Measurements from ENCODE around the gene ASCC3.
A peak's percentile ranks its signal among the peaks of the same experiment; 100 is the strongest.

Gene ASCC3

DNA sequence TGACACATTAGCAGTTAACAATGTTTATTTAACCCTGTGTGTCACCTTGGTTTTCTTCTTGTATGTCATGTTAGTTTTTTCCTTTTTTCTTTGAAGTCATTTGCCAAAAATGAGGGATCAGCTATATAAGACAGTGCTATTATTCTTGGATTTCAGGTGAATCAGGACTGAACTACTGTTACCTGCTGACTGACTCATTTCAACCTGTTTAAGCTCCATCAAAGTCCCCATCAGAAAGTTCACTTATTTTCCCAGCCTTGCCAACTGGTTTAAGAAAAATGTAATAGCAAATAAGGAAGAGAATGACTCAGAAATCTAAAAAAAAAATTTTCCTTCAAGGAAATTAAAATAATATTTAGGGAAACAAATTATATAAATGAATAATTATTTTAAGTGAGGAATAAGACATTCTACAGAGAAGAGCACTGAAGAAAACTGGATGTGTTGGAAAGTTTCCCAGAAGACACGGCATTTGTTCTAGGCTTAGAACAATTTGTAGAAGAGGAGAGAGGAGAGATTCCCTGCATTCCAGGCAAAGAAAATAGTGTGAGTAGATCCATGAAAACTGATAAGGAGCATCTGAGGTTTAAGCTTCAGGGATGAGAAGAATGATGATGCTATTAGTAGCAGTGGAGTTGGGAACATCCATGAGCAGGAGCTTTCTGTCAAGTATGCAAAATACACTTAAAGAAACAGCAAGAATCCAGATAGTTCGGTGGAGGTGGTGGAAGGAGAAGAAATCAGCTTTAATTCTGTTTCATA is 331.5 kb downstream of the ASCC3 start:
- no peak overlapping the region for H3K27ac ChIP-seq (ENCODE audit: low read depth, low read length)

DNA sequence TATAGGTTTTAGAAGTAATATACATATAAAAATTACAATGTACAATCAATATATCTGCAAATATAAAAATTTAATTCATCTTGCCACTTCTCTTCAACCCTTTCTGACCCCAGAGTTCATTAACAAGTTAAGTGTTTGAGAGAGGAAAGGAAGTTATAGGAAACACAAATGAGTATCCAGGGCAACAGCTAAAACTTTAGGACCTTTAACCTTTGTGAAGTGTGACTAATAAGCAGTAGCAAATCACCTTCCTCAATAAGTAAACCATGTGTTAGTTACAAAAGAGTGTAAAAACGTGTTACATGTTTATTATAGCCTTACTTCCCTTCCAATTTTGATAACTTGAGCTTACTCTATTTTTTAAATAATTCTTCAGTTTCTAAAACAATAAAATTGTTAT is 343.0 kb downstream of the ASCC3 start:
- WGBS (ENCODE audit: extremely low coverage, insufficient coverage, low lambda C conversion rate), result no CpG with 5 or more reads among the region's 1 CpG
- no peaks in the 10 kb centered on the region for H3K36me3 ChIP-seq (ENCODE audit: control insufficient read depth, insufficient read depth, low read length)

More for the DNA sequence above, 331.5 kb downstream of the ASCC3 start:
- Histone ChIP-seq H3K18ac (ENCODE audit: low read length) (no peak overlapping the region), H2BK15ac (replicated peaks; ENCODE audit: low read depth) (no peak overlapping the region), H3K36me3 (ENCODE audit: control insufficient read depth, insufficient read depth, low read length) (no peaks in the 10 kb centered on the region), H3K56ac (ENCODE audit: low read length) (no peak overlapping the region), H3K79me2 (ENCODE audit: control insufficient read depth, insufficient read depth, low read length) (no peaks in the 10 kb centered on the region), H3K4me2 (ENCODE audit: low read length) (no peak overlapping the region), H3K23ac (ENCODE audit: low read length) (no peak overlapping the region), H3K4ac (ENCODE audit: low read depth, low read length) (no peak overlapping the region), H3K79me1 (ENCODE audit: low read length) (no peaks in the 10 kb centered on the region), H3K27me3 (ENCODE audit: insufficient read depth, low read length, poor library complexity) (no peaks in the 10 kb centered on the region), H3K4me3 (ENCODE audit: low read length) (no peak overlapping the region), H2AK5ac (ENCODE audit: low read length) (no peak overlapping the region), H2BK5ac (ENCODE audit: low read length) (no peak overlapping the region), H3K9ac (ENCODE audit: low read length) (no peak overlapping the region), H3K4me1 (ENCODE audit: control insufficient read depth, low read depth, low read length) (no peaks in the 10 kb centered on the region), H4K8ac (ENCODE audit: low read depth, low read length) (no peak overlapping the region), H4K5ac (ENCODE audit: low read length) (no peak overlapping the region), H2BK120ac (ENCODE audit: low read depth, low read length) (no peak overlapping the region)
- WGBS (ENCODE audit: extremely low coverage, insufficient coverage, low lambda C conversion rate), result no CpG with 5 or more reads among the region's 2 CpGs
- peak; percentile 68 for DNase-seq

DNA sequence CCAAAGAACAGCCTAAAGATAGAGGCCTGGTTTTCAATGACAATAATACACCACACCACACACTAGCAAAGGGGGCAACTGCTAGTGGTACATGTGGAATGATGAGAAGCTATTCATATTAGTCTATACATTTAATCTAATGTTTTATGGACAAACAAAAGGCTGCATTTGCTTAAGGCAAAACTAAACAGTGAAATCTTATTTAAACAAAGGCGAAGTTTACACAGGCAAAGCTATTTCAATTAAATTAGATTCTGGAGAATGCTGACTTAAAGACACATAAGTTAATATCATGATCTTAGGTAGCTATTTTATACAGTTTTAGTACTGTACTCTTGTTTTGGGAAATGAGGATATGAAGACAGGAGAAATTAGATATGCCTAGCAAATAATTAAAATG is 362.5 kb downstream of the ASCC3 start:
- Histone ChIP-seq H3K27ac (ENCODE audit: low read depth, low read length) (no peak overlapping the region), H3K4me1 (ENCODE audit: control insufficient read depth, low read depth, low read length) (no peaks in the 10 kb centered on the region), H3K9ac (ENCODE audit: low read length) (no peak overlapping the region), H2AK5ac (ENCODE audit: low read length) (no peak overlapping the region), H2BK120ac (ENCODE audit: low read depth, low read length) (no peak overlapping the region), H3K79me1 (ENCODE audit: low read length) (no peaks in the 10 kb centered on the region), H3K18ac (ENCODE audit: low read length) (no peak overlapping the region), H3K23ac (ENCODE audit: low read length) (no peak overlapping the region), H3K4me3 (ENCODE audit: low read length) (no peak overlapping the region), H3K36me3 (ENCODE audit: control insufficient read depth, insufficient read depth, low read length) (no peaks in the 10 kb centered on the region), H2BK15ac (replicated peaks; ENCODE audit: low read depth) (no peak overlapping the region), H4K5ac (ENCODE audit: low read length) (no peak overlapping the region), H3K27me3 (ENCODE audit: insufficient read depth, low read length, poor library complexity) (no peaks in the 10 kb centered on the region), H2BK5ac (ENCODE audit: low read length) (no peak overlapping the region), H3K4ac (ENCODE audit: low read depth, low read length) (no peak overlapping the region), H3K4me2 (ENCODE audit: low read length) (no peak overlapping the region), H3K79me2 (ENCODE audit: control insufficient read depth, insufficient read depth, low read length) (no peaks in the 10 kb centered on the region), H3K56ac (ENCODE audit: low read length) (no peak overlapping the region), H4K8ac (ENCODE audit: low read depth, low read length) (no peak overlapping the region)
- WGBS (ENCODE audit: extremely low coverage, insufficient coverage, low lambda C conversion rate), result no CpG with 5 or more reads among the region's 1 CpG
- DNase-seq, result no peak

More for the DNA sequence above, 343.0 kb downstream of the ASCC3 start:
- Histone ChIP-seq H3K23ac (ENCODE audit: low read length) (no peak overlapping the region), H3K56ac (ENCODE audit: low read length) (no peak overlapping the region), H3K79me2 (ENCODE audit: control insufficient read depth, insufficient read depth, low read length) (no peaks in the 10 kb centered on the region), H2AK5ac (ENCODE audit: low read length) (no peak overlapping the region), H3K27me3 (ENCODE audit: insufficient read depth, low read length, poor library complexity) (no peaks in the 10 kb centered on the region), H3K4me3 (ENCODE audit: low read length) (no peak overlapping the region), H3K79me1 (ENCODE audit: low read length) (no peaks in the 10 kb centered on the region), H3K4ac (ENCODE audit: low read depth, low read length) (no peak overlapping the region), H3K18ac (ENCODE audit: low read length) (no peak overlapping the region), H2BK5ac (ENCODE audit: low read length) (no peak overlapping the region), H3K4me2 (ENCODE audit: low read length) (no peak overlapping the region), H3K27ac (ENCODE audit: low read depth, low read length) (no peak overlapping the region), H3K4me1 (ENCODE audit: control insufficient read depth, low read depth, low read length) (no peaks in the 10 kb centered on the region), H3K9ac (ENCODE audit: low read length) (no peak overlapping the region), H2BK15ac (replicated peaks; ENCODE audit: low read depth) (no peak overlapping the region), H4K8ac (ENCODE audit: low read depth, low read length) (no peak overlapping the region), H2BK120ac (ENCODE audit: low read depth, low read length) (no peak overlapping the region), H4K5ac (ENCODE audit: low read length) (no peak overlapping the region)
- no peak for DNase-seq

DNA sequence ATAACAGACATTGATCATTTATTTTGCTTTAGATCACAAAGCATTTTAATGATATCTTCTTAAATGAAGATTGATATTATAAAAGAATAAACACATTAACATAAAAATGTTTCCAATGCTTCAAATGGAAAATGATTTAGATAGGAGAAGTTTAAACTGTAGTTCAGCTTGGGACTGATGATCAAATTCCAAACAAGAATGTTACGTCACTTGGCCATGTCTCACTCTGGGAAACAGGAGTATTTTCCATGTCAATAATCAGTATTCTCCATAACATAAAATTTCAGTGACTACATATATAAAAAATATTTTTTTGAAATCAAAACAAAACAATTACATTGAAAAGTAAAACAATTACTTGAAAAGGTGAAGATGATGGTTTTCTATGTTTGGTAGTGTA is 363.5 kb downstream of the ASCC3 start:
- H3K4me3 ChIP-seq (ENCODE audit: low read length), result no peak overlapping the region
- no peaks in the 10 kb centered on the region for H3K36me3 ChIP-seq (ENCODE audit: control insufficient read depth, insufficient read depth, low read length)
- H2BK120ac ChIP-seq (ENCODE audit: low read depth, low read length), result no peak overlapping the region
- H4K5ac ChIP-seq (ENCODE audit: low read length), result no peak overlapping the region
- no peak overlapping the region for H3K27ac ChIP-seq (ENCODE audit: low read depth, low read length)
- no peak for DNase-seq
- no peak overlapping the region for H2AK5ac ChIP-seq (ENCODE audit: low read length)
- H3K4me2 ChIP-seq (ENCODE audit: low read length), result no peak overlapping the region
- no peak overlapping the region for H2BK5ac ChIP-seq (ENCODE audit: low read length)
- no peak overlapping the region for H4K8ac ChIP-seq (ENCODE audit: low read depth, low read length)
- H3K56ac ChIP-seq (ENCODE audit: low read length), result no peak overlapping the region
- no peaks in the 10 kb centered on the region for H3K79me1 ChIP-seq (ENCODE audit: low read length)
- H3K18ac ChIP-seq (ENCODE audit: low read length), result no peak overlapping the region
- H3K23ac ChIP-seq (ENCODE audit: low read length), result no peak overlapping the region
- no CpG with 5 or more reads among the region's 1 CpG for WGBS (ENCODE audit: extremely low coverage, insufficient coverage, low lambda C conversion rate)
- no peaks in the 10 kb centered on the region for H3K79me2 ChIP-seq (ENCODE audit: control insufficient read depth, insufficient read depth, low read length)
- H3K27me3 ChIP-seq (ENCODE audit: insufficient read depth, low read length, poor library complexity), result no peaks in the 10 kb centered on the region
- no peak overlapping the region for H3K4ac ChIP-seq (ENCODE audit: low read depth, low read length)
- H3K4me1 ChIP-seq (ENCODE audit: control insufficient read depth, low read depth, low read length), result no peaks in the 10 kb centered on the region
- no peak overlapping the region for H3K9ac ChIP-seq (ENCODE audit: low read length)
- no peak overlapping the region for H2BK15ac ChIP-seq (replicated peaks; ENCODE audit: low read depth)

DNA sequence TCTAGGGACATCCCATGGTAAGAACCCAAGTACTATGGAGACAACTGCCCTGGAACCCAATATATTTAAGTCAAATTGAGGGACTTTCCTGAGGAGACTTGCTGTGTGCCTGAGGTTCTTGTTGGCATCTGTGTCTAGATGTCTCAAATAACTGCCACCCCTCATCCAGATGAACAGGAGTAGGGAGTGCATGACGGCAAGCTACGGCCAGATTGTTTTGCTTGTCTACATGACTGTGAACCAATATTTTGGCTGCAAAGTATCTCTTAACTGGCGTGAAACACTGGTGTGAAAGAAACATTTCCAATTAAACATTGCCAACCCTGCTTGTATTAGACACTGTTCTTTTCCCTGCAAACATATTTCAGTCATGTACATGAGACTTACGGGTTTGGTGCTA is 364.0 kb downstream of the ASCC3 start:
- no CpG with 5 or more reads among the region's 4 CpGs for WGBS (ENCODE audit: extremely low coverage, insufficient coverage, low lambda C conversion rate)
- no peaks in the 10 kb centered on the region for H3K27me3 ChIP-seq (ENCODE audit: insufficient read depth, low read length, poor library complexity)

DNA sequence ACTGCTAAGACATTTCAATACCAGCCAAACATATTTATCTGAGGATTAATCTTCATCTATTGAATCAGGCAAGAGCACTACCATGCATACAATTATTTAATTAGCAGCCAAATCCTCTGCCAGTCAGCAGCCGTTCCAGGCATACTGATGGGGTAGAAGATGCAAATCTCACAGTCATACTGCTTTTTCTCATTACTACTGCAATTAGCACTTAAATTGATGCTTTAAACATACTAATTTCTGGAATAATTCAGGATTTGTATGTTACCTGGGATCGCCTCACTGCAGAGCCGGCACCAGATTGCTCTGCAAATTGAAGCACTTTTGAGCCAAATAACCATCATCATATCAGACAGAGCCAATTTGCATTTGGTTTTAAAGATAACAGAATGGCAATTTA is 366.5 kb downstream of the ASCC3 start:
- no peaks in the 10 kb centered on the region for H3K79me1 ChIP-seq (ENCODE audit: low read length)
- no peak overlapping the region for H3K23ac ChIP-seq (ENCODE audit: low read length)
- H3K4me2 ChIP-seq (ENCODE audit: low read length), result no peak overlapping the region
- no peak overlapping the region for H3K4ac ChIP-seq (ENCODE audit: low read depth, low read length)
- H3K56ac ChIP-seq (ENCODE audit: low read length), result no peak overlapping the region
- no peaks in the 10 kb centered on the region for H3K79me2 ChIP-seq (ENCODE audit: control insufficient read depth, insufficient read depth, low read length)
- no peak overlapping the region for H3K27ac ChIP-seq (ENCODE audit: low read depth, low read length)
- H3K9ac ChIP-seq (ENCODE audit: low read length), result no peak overlapping the region
- no peak overlapping the region for H4K5ac ChIP-seq (ENCODE audit: low read length)
- H2BK120ac ChIP-seq (ENCODE audit: low read depth, low read length), result no peak overlapping the region
- no peak overlapping the region for H2AK5ac ChIP-seq (ENCODE audit: low read length)
- no peak overlapping the region for H2BK15ac ChIP-seq (replicated peaks; ENCODE audit: low read depth)
- no peaks in the 10 kb centered on the region for H3K36me3 ChIP-seq (ENCODE audit: control insufficient read depth, insufficient read depth, low read length)
- no peaks in the 10 kb centered on the region for H3K4me1 ChIP-seq (ENCODE audit: control insufficient read depth, low read depth, low read length)
- WGBS (ENCODE audit: extremely low coverage, insufficient coverage, low lambda C conversion rate), result no CpG with 5 or more reads among the region's 3 CpGs
- no peak overlapping the region for H4K8ac ChIP-seq (ENCODE audit: low read depth, low read length)
- no peak overlapping the region for H2BK5ac ChIP-seq (ENCODE audit: low read length)
- DNase-seq, result no peak
- H3K27me3 ChIP-seq (ENCODE audit: insufficient read depth, low read length, poor library complexity), result no peaks in the 10 kb centered on the region
- H3K18ac ChIP-seq (ENCODE audit: low read length), result no peak overlapping the region
- H3K4me3 ChIP-seq (ENCODE audit: low read length), result no peak overlapping the region

More for the DNA sequence above, 364.0 kb downstream of the ASCC3 start:
- Histone ChIP-seq H3K27ac (ENCODE audit: low read depth, low read length) (no peak overlapping the region), H2BK120ac (ENCODE audit: low read depth, low read length) (no peak overlapping the region), H3K9ac (ENCODE audit: low read length) (no peak overlapping the region), H3K4me2 (ENCODE audit: low read length) (no peak overlapping the region), H3K4me1 (ENCODE audit: control insufficient read depth, low read depth, low read length) (no peaks in the 10 kb centered on the region), H2BK15ac (replicated peaks; ENCODE audit: low read depth) (no peak overlapping the region), H3K79me1 (ENCODE audit: low read length) (no peaks in the 10 kb centered on the region), H3K4me3 (ENCODE audit: low read length) (no peak overlapping the region), H3K36me3 (ENCODE audit: control insufficient read depth, insufficient read depth, low read length) (no peaks in the 10 kb centered on the region), H3K4ac (ENCODE audit: low read depth, low read length) (no peak overlapping the region), H2BK5ac (ENCODE audit: low read length) (no peak overlapping the region), H2AK5ac (ENCODE audit: low read length) (no peak overlapping the region), H3K18ac (ENCODE audit: low read length) (no peak overlapping the region), H3K56ac (ENCODE audit: low read length) (no peak overlapping the region), H4K8ac (ENCODE audit: low read depth, low read length) (no peak overlapping the region), H3K23ac (ENCODE audit: low read length) (no peak overlapping the region), H3K79me2 (ENCODE audit: control insufficient read depth, insufficient read depth, low read length) (no peaks in the 10 kb centered on the region), H4K5ac (ENCODE audit: low read length) (no peak overlapping the region)
- no peak for DNase-seq
